Measurements from ENCODE around the gene NOA1.

Gene NOA1

GRCh38 chr4:56978750-56979303, 1.4 kb upstream of the NOA1 start, which contains the start of gene POLR2B:
POLR2B (plus strand) TSS chr4:56978896; CDS start chr4:56978986, 90 bp downstream.
- ATAC-seq (replicated peaks; ENCODE audit: extremely low read depth, poor library complexity, severe bottlenecking) (peak; percentile 24), DNase-seq (ENCODE audit: low spot score in 2 of 2) (peak; percentile 63 to 67)
- peaks cover 2% of the 10 kb centered on the region for H3K9me3 Mint-ChIP-seq
- peak within 1 kb of the TSS; percentile 93 for H3K4me3 Mint-ChIP-seq
- H3K4me1 Mint-ChIP-seq: peaks cover 53% of the 10 kb centered on the region
- H3K36me3 Mint-ChIP-seq (ENCODE audit: insufficient read depth): peaks cover 41% of the 10 kb centered on the region
- H3K27ac Mint-ChIP-seq (ENCODE audit: low read depth): peak within 1 kb of the TSS; percentile 99
- no peaks in the 10 kb centered on the region for H3K27me3 Mint-ChIP-seq

DNA sequence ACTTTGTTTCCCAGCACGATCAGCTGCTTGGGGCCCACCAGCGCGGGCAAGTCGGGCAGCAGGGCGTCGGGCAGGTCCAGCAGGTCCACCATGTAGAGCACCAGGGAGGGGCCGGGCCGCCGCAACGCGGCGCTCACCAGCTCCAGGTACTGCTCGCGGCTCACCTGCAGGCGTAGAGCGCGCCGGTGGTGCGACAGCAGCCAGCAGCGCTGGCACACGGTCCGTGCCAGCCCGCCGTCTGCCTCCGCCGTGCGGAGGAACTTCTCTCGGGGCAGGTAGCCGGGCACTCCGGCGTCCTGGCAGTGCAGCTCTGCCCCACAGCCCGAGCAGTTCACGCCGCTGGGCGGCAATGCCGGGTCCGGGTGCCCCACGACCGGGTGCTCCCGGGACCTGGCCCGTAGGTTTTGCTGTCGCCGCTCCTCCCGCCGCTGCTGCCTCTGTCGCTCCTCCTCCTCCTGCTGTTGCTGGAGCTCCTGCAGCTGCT, 527 bp downstream of the NOA1 start:
- H3K4me1 Mint-ChIP-seq: peaks cover 40% of the 10 kb centered on the region
- ATAC-seq (replicated peaks; ENCODE audit: extremely low read depth, poor library complexity, severe bottlenecking) (peak; percentile 35), DNase-seq (ENCODE audit: low spot score in 2 of 2) (peak; percentile 18 to 30)
- H3K27me3 Mint-ChIP-seq: no peaks in the 10 kb centered on the region
- peak overlapping the region; percentile 93 for H3K4me3 Mint-ChIP-seq
- H3K9me3 Mint-ChIP-seq: peaks cover 5% of the 10 kb centered on the region
- H3K27ac Mint-ChIP-seq (ENCODE audit: low read depth): peak overlapping the region; percentile 99
- peaks cover 55% of the 10 kb centered on the region for H3K36me3 Mint-ChIP-seq (ENCODE audit: insufficient read depth)

GRCh38 chr4:56976283-56976836, 1.0 kb downstream of the NOA1 start:
- H3K9me3 Mint-ChIP-seq: peaks cover 5% of the 10 kb centered on the region
- peak overlapping the region; percentile 93 for H3K4me3 Mint-ChIP-seq
- peak overlapping the region; percentile 52 for H3K27ac Mint-ChIP-seq (ENCODE audit: low read depth)
- ATAC-seq (replicated peaks; ENCODE audit: extremely low read depth, poor library complexity, severe bottlenecking) (no peak), DNase-seq (ENCODE audit: low spot score in 2 of 2) (peak in 1 of 2 donors; percentile 14)
- no peaks in the 10 kb centered on the region for H3K27me3 Mint-ChIP-seq
- peaks cover 54% of the 10 kb centered on the region for H3K36me3 Mint-ChIP-seq (ENCODE audit: insufficient read depth)
- peaks cover 37% of the 10 kb centered on the region for H3K4me1 Mint-ChIP-seq

- H3K27ac Mint-ChIP-seq (ENCODE audit: low read depth): no peak overlapping the region
- H3K27me3 Mint-ChIP-seq: no peaks in the 10 kb centered on the region
- peaks cover 27% of the 10 kb centered on the region for H3K4me1 Mint-ChIP-seq
- H3K9me3 Mint-ChIP-seq: peaks cover 5% of the 10 kb centered on the region
- DNase-seq (ENCODE audit: low spot score in 2 of 2) (no peak), ATAC-seq (replicated peaks; ENCODE audit: extremely low read depth, poor library complexity, severe bottlenecking) (no peak)
- H3K36me3 Mint-ChIP-seq (ENCODE audit: insufficient read depth): peaks cover 64% of the 10 kb centered on the region
- no peak overlapping the region for H3K4me3 Mint-ChIP-seq
These were observed 4.1 kb downstream of the NOA1 start for GRCh38 chr4:56973336-56973735.

DNA sequence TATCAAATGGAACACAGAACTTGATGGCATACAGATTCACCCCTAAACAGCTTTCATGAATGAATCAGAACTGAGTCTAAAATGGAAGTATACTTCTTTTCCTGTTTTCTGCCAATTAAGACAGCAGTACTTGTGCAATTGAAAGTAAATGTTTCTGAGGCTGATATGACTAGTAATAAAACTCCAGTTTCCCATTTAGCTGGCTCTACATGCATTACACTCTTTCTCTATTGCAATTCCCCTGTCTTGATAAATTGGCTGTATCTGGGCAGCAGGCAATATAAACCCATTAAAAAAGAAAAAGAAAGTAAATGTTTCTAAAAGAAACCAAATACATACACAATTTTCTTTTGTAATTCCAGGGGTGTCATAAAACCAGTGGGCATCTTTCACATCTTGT, 4.6 kb downstream of the NOA1 start:
- H3K27ac Mint-ChIP-seq (ENCODE audit: low read depth): no peak overlapping the region
- DNase-seq (ENCODE audit: low spot score in 2 of 2) (no peak), ATAC-seq (replicated peaks; ENCODE audit: extremely low read depth, poor library complexity, severe bottlenecking) (no peak)
- no peaks in the 10 kb centered on the region for H3K27me3 Mint-ChIP-seq
- peaks cover 62% of the 10 kb centered on the region for H3K36me3 Mint-ChIP-seq (ENCODE audit: insufficient read depth)
- H3K4me3 Mint-ChIP-seq: no peak overlapping the region
- peaks cover 5% of the 10 kb centered on the region for H3K9me3 Mint-ChIP-seq
- H3K4me1 Mint-ChIP-seq: peaks cover 27% of the 10 kb centered on the region

- no peak for ATAC-seq (replicated peaks; ENCODE audit: extremely low read depth, poor library complexity, severe bottlenecking)
These were observed 5.0 kb downstream of the NOA1 start for GRCh38 chr4:56972389-56972788.

GRCh38 chr4:56971383-56971782, 6.0 kb downstream of the NOA1 start:
- H3K27ac Mint-ChIP-seq (ENCODE audit: low read depth): peak overlapping the region; percentile 71
- peaks cover 67% of the 10 kb centered on the region for H3K36me3 Mint-ChIP-seq (ENCODE audit: insufficient read depth)
- no peak for ATAC-seq (replicated peaks; ENCODE audit: extremely low read depth, poor library complexity, severe bottlenecking)

More at GRCh38 chr4:56972389-56972788, 5.0 kb downstream of the NOA1 start:
- peaks cover 5% of the 10 kb centered on the region for H3K9me3 Mint-ChIP-seq
- no peaks in the 10 kb centered on the region for H3K27me3 Mint-ChIP-seq
- peaks cover 62% of the 10 kb centered on the region for H3K36me3 Mint-ChIP-seq (ENCODE audit: insufficient read depth)
- peaks cover 26% of the 10 kb centered on the region for H3K4me1 Mint-ChIP-seq
- peak overlapping the region; percentile 9 for H3K27ac Mint-ChIP-seq (ENCODE audit: low read depth)
- no peak overlapping the region for H3K4me3 Mint-ChIP-seq
- DNase-seq (ENCODE audit: low spot score in 2 of 2): no peak

GRCh38 chr4:56961107-56961500, 16.3 kb downstream of the NOA1 start:
- H3K4me1 Mint-ChIP-seq: no peaks in the 10 kb centered on the region
- H3K4me3 Mint-ChIP-seq: no peak overlapping the region

More at GRCh38 chr4:56971383-56971782, 6.0 kb downstream of the NOA1 start:
- no peaks in the 10 kb centered on the region for H3K27me3 Mint-ChIP-seq
- H3K9me3 Mint-ChIP-seq: peaks cover 5% of the 10 kb centered on the region
- no peak overlapping the region for H3K4me3 Mint-ChIP-seq
- peaks cover 20% of the 10 kb centered on the region for H3K4me1 Mint-ChIP-seq
- no peak for DNase-seq (ENCODE audit: low spot score in 2 of 2)

DNA sequence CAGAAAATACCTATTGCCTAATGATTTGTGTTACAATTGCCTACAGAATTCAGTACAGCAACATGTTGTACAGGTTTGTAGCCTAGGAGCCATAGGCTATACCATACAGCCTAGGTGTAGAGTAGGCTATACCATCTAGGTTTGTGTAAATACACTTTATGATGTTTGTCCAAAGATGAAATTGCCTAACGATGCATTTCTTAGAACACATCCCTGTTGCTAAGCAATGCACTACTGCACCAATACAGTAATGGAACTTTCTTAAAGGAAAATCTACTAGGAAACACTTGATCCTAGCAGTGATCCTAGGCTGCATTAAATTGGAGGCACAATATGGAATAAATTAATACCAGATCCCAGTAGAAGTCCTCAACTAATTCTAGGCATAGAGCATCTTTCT, 18.3 kb downstream of the NOA1 start:
- Mint-ChIP-seq H3K9me3 (no peaks in the 10 kb centered on the region), H3K4me3 (no peak overlapping the region), H3K36me3 (ENCODE audit: insufficient read depth) (peaks cover 20% of the 10 kb centered on the region), H3K4me1 (no peaks in the 10 kb centered on the region), H3K27ac (ENCODE audit: low read depth) (no peak overlapping the region), H3K27me3 (no peaks in the 10 kb centered on the region)
- ATAC-seq (replicated peaks; ENCODE audit: extremely low read depth, poor library complexity, severe bottlenecking): no peak
- no peak for DNase-seq (ENCODE audit: low spot score in 2 of 2)

More at GRCh38 chr4:56961107-56961500, 16.3 kb downstream of the NOA1 start:
- DNase-seq (ENCODE audit: low spot score in 2 of 2): no peak
- Mint-ChIP-seq H3K36me3 (ENCODE audit: insufficient read depth) (peaks cover 37% of the 10 kb centered on the region), H3K27ac (ENCODE audit: low read depth) (no peak overlapping the region), H3K9me3 (no peaks in the 10 kb centered on the region), H3K27me3 (no peaks in the 10 kb centered on the region)
- no peak for ATAC-seq (replicated peaks; ENCODE audit: extremely low read depth, poor library complexity, severe bottlenecking)

DNA sequence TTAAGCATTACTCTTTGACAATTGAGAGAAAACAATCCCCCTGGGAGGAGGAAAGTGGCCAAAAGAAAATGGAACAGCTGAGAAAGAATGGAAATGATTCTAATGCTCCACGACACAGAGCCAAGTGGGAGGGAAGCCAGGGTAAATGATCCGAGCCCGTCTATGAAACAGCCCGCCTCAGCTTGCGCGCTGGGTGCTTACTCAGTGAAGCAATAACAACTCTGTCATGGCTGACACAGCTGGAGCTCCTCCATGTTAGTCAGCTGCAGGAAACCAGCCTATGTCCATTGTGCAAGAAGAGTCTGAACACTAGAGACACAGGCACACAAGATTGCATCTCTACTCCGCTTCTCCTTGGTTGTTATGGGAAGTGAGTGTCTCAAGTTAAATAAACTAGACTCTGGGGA, 19.3 kb downstream of the NOA1 start:
- H3K4me3 Mint-ChIP-seq: no peak overlapping the region
- H3K4me1 Mint-ChIP-seq: no peaks in the 10 kb centered on the region
- no peaks in the 10 kb centered on the region for H3K27me3 Mint-ChIP-seq
- peaks cover 13% of the 10 kb centered on the region for H3K36me3 Mint-ChIP-seq (ENCODE audit: insufficient read depth)
- H3K27ac Mint-ChIP-seq (ENCODE audit: low read depth): no peak overlapping the region
- no peak for ATAC-seq (replicated peaks; ENCODE audit: extremely low read depth, poor library complexity, severe bottlenecking)
- H3K9me3 Mint-ChIP-seq: no peaks in the 10 kb centered on the region
- DNase-seq (ENCODE audit: low spot score in 2 of 2): no peak

GRCh38 chr4:56953680-56954520, 23.5 kb downstream of the NOA1 start:
- Mint-ChIP-seq H3K27me3 (no peaks in the 10 kb centered on the region), H3K4me3 (no peak overlapping the region), H3K27ac (ENCODE audit: low read depth) (no peak overlapping the region), H3K4me1 (no peaks in the 10 kb centered on the region), H3K9me3 (no peaks in the 10 kb centered on the region), H3K36me3 (ENCODE audit: insufficient read depth) (peaks cover 2% of the 10 kb centered on the region)
- DNase-seq (ENCODE audit: low spot score in 2 of 2) (no peak), ATAC-seq (replicated peaks; ENCODE audit: extremely low read depth, poor library complexity, severe bottlenecking) (no peak)

DNA sequence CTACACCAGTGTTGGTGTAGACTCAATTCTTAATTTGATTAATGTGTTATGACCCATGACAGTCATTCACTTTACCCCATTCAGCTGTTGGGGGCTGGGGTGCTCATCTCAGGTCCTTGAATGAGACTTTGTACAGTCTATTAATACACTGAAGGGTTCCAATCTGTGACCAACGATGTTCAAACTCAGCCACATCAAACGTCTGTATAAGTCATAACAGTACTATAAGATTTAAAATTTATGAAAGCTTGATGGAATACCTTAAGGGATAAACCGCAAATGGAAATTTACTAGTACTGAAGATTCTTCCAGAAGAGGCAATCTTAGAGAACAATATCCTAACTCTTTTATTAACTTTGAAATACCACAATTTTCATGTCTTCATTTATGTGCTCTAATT, 36.0 kb downstream of the NOA1 start:
- Mint-ChIP-seq H3K4me1 (no peaks in the 10 kb centered on the region), H3K27ac (ENCODE audit: low read depth) (no peak overlapping the region), H3K36me3 (ENCODE audit: insufficient read depth) (peaks cover 19% of the 10 kb centered on the region), H3K4me3 (no peak overlapping the region), H3K9me3 (no peaks in the 10 kb centered on the region), H3K27me3 (no peaks in the 10 kb centered on the region)
- DNase-seq (ENCODE audit: low spot score in 2 of 2): no peak
- no peak for ATAC-seq (replicated peaks; ENCODE audit: extremely low read depth, poor library complexity, severe bottlenecking)

All from central memory CD8-positive, alpha-beta T cell (primary cell).